NCI-H1092 (cell line): Measurements from ENCODE around the gene KRT14.
"Not testable (repeated sequence)": the region's sequence is repeated elsewhere in the genome, so short reads cannot be mapped to it uniquely, and the experiment has no call there.

Experiments
- DNase-seq: peaks from one replicate; lab custom pipeline; 2025; lab: John Stamatoyannopoulos, UW

KRT14 gene

DNA sequence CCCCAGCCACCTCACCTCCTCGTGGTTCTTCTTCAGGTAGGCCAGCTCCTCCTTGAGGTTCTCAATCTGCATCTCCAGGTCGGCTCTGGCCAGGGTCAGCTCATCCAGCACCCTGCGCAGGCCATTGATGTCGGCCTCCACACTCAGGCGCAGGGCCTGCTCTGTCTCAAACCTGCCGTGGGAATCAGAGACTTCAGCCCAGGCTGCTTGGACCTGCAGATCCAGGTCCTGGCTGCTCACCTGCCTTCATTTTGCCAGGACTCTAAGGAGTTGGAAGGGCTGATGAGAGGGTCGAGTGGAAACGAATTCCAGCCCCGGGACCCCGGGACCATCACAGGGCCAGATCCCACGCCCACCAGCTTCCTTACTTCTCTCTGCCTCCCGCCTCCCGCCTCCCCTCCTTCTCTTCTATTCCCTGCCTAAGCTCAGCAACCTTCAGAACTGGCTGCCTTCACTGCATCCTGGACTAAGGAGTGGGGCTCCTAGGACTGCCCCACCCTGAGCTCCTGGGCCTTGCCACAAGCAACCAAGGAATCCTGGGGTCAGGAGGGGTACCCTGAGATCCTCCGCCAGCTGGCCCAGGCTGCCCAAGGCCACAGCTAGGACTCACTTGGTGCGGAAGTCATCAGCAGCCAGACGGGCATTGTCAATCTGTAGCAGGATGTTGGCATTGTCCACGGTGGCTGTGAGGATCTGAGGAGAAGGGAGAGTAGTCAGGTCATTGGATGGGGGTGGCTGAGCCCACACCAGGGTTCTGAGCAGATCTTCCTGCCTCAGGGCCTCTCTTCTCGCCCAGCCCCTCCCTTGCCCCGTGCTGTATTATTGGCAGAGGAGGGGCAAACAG lies 35.9 kb upstream of the KRT14 start:
- DNase-seq = not testable (repeated sequence)

- no peak for DNase-seq
These were observed 35.2 kb upstream of the KRT14 start for GRCh38 chr17:41621916-41622315.

DNA sequence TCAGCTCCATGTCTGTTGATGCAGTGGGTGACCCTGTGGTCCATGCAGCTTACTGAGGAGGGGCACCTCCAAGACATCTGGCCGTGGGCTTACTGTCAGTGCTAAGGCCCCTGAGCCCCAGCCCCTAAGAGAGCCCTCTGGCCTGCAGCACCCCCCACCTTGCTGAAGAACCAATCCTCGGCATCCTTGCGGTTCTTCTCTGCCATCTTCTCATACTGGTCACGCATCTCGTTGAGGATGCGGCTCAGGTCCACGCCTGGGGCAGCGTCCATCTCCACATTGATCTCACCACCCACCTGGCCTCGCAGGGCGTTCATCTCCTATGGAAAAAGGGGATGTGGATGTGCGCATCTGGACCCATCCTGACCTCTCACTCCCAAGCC lies 34.7 kb upstream of the KRT14 start:
- DNase-seq = not testable (repeated sequence)

- no peak for DNase-seq
These were observed 34.1 kb upstream of the KRT14 start for GRCh38 chr17:41620583-41621434.

GRCh38 chr17:41619927-41620582 lies 33.4 kb upstream of the KRT14 start:
- not testable (repeated sequence) for DNase-seq

GRCh38 chr17:41619036-41619926 lies 32.6 kb upstream of the KRT14 start:
- DNase-seq = no peak

GRCh38 chr17:41618341-41619035 lies 31.8 kb upstream of the KRT14 start:
- no peak for DNase-seq

GRCh38 chr17:41617698-41618097 lies 31.0 kb upstream of the KRT14 start:
- no peak for DNase-seq

DNA sequence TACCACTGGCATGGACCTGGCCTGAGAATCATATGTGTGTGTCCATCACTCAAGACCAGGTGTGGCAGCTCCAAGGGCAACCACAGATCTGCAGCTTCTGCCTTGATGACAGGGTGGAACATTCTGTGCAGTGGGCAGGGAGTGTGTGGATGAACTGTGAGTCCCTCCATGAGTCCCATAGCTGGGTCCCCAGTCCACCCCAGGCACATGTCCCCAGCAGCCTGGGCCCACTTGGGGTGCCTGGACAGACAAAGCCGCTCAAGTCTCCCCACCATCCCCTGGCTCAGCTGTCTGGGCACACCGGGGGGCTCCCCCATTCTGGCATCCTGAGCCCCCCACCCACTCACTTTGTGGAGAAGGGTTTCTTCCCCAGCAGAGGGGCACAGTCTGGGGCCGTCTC lies 30.4 kb upstream of the KRT14 start:
- no peak for DNase-seq

DNA sequence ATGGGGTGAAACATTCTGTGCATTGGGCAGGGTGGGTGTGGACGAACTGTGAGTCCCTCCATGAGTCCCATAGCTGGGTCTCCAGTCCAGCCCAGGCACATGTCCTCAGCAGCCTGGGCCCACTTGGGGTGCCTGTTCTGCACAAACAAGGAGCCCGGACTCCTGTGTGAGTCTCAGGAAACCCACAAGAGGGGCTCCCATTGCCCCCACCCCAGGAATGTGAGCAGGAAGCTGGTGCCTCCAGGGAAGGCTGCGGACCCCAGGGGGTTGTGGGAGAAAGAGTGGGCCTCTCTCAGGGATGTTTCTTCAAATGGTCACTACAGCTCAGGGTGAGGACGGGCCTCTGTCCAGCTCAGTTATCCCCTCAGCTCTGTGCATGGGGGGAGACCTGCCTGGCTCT lies 29.8 kb upstream of the KRT14 start:
- not testable (repeated sequence) for DNase-seq

GRCh38 chr17:41615454-41615853 lies 28.8 kb upstream of the KRT14 start:
- no peak for DNase-seq

DNA sequence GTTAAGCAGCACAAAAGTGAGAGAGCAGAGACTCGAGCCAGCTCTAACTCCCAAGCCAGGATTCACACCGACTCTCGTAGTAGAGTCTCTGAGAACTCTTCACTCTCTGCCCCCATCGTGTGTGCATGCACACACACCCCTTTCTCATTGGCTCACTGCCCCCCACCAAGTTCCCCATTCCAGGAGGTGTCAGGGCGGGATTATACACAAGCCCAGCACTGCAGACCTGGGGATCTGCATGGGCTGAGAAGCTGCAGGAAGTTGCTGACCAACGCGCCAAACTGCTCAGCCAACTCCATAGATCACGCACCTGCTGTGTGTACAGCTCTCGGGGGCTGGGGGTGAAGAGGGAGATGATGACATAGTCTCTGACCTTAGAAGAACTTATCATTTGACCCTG lies 28.1 kb upstream of the KRT14 start:
- not testable (repeated sequence) for DNase-seq

- no peak for DNase-seq
These were observed 27.4 kb upstream of the KRT14 start for GRCh38 chr17:41614098-41614497.

DNA sequence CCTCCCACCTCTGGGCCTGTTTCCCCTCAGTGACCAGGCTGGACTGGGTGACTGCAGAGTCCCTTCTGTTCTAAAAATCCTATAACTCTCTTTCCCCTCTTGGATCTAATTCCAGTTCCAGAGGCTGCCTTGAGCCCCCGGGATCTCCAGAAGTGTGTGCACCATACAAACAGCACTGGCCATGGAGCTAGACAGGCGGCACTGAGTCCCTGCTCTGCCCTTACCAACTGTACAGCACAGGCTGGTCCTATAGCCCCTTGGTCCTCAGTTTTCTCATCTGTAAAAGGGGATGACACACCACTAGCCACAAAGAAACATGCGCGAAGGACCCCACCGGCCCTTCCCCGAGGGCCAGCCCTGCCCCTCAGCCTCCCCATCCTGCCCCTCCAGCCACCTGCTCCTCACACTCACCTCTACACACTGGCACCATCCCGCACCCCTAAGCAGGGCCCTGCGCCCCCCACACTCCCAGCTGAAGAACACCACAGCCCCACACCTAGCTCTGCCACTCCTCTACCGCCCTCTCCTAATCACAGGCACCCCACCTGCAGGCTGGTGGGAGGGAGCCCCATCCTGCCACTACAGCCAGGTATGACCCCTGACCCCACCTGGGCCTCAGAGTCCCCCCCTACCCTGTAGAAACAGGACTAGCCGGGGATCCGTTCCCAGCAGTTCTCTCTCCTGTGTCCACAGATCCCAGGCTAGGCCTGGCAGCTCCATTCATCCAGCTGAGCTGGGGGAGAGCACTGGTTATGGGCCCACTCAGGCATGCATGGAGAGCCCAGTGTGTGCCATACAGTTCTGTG lies 26.8 kb upstream of the KRT14 start:
- no peak for DNase-seq

GRCh38 chr17:41612376-41613160 lies 25.9 kb upstream of the KRT14 start, which contains the start of gene KRT16:
KRT16 (minus strand) TSS chr17:41612767; CDS start chr17:41612688, 79 bp downstream.
- not testable (repeated sequence) for DNase-seq

DNA sequence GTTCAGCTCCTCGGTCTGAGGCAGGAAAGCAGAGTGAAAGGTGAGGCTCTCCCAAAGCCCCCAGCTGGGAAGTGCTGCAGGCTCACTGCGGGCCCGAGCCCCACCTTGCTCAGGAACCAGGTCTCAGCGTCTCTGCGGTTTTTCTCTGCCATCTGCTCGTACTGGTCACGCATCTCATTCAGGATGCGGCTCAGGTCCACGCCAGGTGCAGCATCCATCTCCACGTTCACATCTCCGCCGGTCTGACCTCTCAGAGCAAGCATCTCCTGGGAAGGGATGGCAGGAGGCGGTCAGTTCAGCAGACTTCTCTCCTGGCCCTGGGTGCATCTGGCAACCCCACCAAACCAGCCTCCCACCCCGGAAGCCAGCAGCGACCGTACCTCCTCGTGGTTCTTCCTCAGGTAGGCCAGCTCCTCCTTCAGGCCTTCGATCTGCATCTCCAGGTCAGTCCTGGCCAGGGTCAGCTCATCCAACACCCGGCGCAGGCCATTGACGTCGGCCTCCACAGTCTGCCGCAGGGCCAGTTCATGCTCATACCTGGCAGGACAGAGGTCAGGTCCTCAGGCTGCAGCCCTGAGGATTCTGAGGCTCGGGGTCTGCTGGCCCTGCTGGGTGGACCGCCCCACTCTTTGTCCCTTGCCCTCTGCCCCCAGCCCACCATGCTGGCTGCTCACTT lies 24.4 kb upstream of the KRT14 start:
- no peak for DNase-seq

- not testable (repeated sequence) for DNase-seq
These were observed 23.4 kb upstream of the KRT14 start for GRCh38 chr17:41610061-41610517.

DNA sequence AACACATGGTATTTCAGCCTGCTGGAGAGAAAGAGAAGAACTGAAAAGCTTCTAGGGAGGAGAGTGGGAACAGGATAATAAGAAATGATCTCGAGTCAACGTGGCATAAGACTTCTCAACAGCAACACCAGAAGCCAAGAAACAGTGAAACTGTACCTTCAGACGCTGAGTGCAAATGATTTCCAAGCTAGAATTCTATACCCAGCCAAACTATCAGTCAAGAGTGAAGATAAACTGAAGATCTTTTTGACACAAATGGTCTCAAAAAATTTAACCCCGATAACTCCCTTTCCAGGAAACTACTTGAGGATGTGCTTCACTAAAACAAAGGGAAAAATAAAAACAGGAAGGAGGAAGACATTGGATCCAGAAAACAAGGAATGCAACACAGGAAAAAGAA lies 20.2 kb upstream of the KRT14 start:
- not testable (repeated sequence) for DNase-seq
